SH-SY5Y (cell line): Measurements from ENCODE around the gene MLLT3.

ENCODE experiments used
- GATA2 ChIP-seq: IDR thresholded peaks from 2 replicates; pipeline ENCODE4 v1.6.1; 2011; ENCODE audit warnings: mild to moderate bottlenecking, low read depth, low read length
- GATA3 ChIP-seq: IDR thresholded peaks from 2 replicates; pipeline ENCODE4 v1.6.1; 2011; ENCODE audit warnings: low read depth, mild to moderate bottlenecking, low read length, moderate library complexity

DNA sequence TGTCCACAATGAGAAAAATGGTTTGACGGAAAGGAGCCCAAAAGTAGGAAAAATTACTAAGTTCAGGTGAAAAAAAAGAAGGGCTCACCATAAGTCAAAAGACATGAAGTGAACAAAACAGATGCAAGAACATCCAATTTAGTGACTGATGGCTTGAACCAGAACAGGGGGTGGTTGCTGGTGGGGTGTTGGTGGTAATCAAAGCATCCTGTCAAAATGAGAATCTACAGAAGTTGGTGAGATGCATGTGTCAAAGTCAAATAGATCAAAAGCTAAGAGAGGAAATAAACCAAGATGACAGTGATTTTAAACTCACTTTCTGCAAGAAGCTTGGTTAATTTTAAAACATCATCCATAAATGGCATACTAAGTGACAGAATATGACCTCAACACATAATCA is 117.4 kb downstream of the MLLT3 start:
- no peak for TF ChIP-seq GATA2
- TF ChIP-seq GATA3 = no peak
